K562 (cell line): ENCODE measurements around the gene RAB6B. TPM values are rescaled to one million over a fixed set of nuclear protein-coding genes. Genes with fewer than 3 reads are reported as not detected.

Experiments
- RBM25 ChIP-seq: fragments of 200-400 bp; formaldehyde crosslinking; IDR thresholded peaks from 2 replicates; pipeline ENCODE4 v1.6.1; 2018; ENCODE audit warnings: low read length, low read depth, moderate library complexity; ENCODE audit not compliant: severe bottlenecking
- SMC3 ChIP-seq: conservative IDR thresholded peaks from 2 replicates; pipeline ENCODE4 v1.6.1; 2011; ENCODE audit warnings: low read depth, low read length, improper control_type of control experiment; ENCODE audit not compliant: insufficient read depth
- polyA plus RNA-seq, 8 experiments: library from polyadenylated mRNA; depleted of rRNA in 4 of 8; stranded (reverse) in 5 of 8; unstranded in 3 of 8; fragments of >200 nt; fragmentation: Nextera tagmentation in 2 of 8; fragmentation: Illumina TruSeq in 1 of 8; extraction: Ambion mirVana in 2 of 8; extraction: Trizol in 1 of 8; gene quantifications; 2 replicates each; pipeline versions ENCODE4 v1.2.1 to v1.2.3, GENCODE V29; 2011 to 2014; ENCODE audit warnings: inconsistent platforms in 1 of 8, missing spikeins in 1 of 8
- total RNA-seq, 7 experiments: library from RNA; depleted of rRNA in 6 of 7; stranded (reverse); fragments of >200 nt in 6 of 7; fragmentation: Illumina TruSeq in 2 of 7; extraction: Trizol in 2 of 7; gene quantifications; 2 replicates each; pipeline versions ENCODE4 v1.2.1 to v1.2.3, GENCODE V29; 2011 to 2021; ENCODE audit warnings: low replicate concordance in 1 of 7
- TF ChIP-seq, protein P1 (sequence below): fragments of 450-650 bp; IDR thresholded peaks from 2 replicates; pipeline ENCODE4 v1.6.1; 2018; ENCODE audit not compliant: partially characterized antibody
- TF ChIP-seq, protein P2 (sequence below), 3 experiments: IDR thresholded peaks in 2 of 3; conservative IDR thresholded peaks in 1 of 3; 2 replicates each; pipeline ENCODE4 v1.5.1; 2011 to 2012; ENCODE audit warnings: low read length in 3 of 3, mild to moderate bottlenecking in 3 of 3, control low read depth in 2 of 3, improper control_type of control experiment in 1 of 3, inconsistent platforms in 1 of 3, low read depth in 1 of 3, mixed read lengths in 1 of 3, moderate library complexity in 1 of 3; ENCODE audit not compliant: insufficient read depth in 2 of 3

Gene RAB6B
- total and polyA plus RNA-seq, 9 of the 15 experiments (the other 6 are each of a cell fraction or from before 2014, with no cell fraction given), result 0.60 to 18.1 (median 1.5) TPM

DNA sequence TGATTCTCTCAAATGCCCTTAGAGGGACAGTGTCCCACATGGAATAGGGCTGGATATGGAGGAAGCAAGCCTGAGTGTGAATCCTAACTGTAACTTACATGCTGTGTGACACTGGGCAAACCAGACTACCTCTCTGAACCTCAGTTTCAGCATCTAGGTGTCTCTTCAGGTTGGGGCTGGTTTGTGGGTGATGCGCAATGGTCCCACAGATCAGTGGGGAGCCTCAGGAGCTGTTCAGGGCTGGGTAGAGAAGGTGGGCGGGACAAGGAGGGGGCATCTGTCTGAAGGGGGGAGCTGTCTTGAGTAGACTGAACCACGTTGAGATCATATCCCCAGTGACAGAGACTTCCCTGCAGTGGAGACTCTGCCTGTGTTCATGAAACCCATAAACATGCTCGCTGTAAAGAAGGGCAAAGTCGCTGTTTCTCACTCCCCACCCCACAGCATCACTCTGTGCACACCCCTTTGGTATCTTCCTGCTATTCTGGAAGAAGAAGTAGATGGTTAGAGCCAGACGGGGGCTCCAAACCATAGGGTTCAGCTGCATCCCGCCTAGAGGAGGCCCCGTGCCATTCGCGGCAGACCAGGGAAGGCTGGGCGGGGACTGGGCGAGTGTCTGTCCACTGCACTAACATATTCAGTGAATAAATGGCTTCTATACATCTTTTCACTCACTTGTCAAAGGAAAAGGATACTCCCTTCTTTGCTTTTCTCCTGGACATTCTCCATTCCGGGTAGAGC, 61.6 kb downstream of the RAB6B start (continued):
- TF ChIP-seq, protein P1, sequence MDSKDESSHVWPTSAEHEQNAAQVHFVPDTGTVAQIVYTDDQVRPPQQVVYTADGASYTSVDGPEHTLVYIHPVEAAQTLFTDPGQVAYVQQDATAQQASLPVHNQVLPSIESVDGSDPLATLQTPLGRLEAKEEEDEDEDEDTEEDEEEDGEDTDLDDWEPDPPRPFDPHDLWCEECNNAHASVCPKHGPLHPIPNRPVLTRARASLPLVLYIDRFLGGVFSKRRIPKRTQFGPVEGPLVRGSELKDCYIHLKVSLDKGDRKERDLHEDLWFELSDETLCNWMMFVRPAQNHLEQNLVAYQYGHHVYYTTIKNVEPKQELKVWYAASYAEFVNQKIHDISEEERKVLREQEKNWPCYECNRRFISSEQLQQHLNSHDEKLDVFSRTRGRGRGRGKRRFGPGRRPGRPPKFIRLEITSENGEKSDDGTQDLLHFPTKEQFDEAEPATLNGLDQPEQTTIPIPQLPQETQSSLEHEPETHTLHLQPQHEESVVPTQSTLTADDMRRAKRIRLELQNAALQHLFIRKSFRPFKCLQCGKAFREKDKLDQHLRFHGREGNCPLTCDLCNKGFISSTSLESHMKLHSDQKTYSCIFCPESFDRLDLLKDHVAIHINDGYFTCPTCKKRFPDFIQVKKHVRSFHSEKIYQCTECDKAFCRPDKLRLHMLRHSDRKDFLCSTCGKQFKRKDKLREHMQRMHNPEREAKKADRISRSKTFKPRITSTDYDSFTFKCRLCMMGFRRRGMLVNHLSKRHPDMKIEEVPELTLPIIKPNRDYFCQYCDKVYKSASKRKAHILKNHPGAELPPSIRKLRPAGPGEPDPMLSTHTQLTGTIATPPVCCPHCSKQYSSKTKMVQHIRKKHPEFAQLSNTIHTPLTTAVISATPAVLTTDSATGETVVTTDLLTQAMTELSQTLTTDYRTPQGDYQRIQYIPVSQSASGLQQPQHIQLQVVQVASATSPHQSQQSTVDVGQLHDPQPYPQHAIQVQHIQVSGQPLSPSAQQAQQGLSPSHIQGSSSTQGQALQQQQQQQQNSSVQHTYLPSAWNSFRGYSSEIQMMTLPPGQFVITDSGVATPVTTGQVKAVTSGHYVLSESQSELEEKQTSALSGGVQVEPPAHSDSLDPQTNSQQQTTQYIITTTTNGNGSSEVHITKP, result peak; percentile 41
- TF ChIP-seq, protein P2, sequence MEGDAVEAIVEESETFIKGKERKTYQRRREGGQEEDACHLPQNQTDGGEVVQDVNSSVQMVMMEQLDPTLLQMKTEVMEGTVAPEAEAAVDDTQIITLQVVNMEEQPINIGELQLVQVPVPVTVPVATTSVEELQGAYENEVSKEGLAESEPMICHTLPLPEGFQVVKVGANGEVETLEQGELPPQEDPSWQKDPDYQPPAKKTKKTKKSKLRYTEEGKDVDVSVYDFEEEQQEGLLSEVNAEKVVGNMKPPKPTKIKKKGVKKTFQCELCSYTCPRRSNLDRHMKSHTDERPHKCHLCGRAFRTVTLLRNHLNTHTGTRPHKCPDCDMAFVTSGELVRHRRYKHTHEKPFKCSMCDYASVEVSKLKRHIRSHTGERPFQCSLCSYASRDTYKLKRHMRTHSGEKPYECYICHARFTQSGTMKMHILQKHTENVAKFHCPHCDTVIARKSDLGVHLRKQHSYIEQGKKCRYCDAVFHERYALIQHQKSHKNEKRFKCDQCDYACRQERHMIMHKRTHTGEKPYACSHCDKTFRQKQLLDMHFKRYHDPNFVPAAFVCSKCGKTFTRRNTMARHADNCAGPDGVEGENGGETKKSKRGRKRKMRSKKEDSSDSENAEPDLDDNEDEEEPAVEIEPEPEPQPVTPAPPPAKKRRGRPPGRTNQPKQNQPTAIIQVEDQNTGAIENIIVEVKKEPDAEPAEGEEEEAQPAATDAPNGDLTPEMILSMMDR (IDR thresholded peaks at IDR 0.05 in 2 of 3, conservative IDR thresholded peaks at IDR 0.05 in 1 of 3; ENCODE audit: insufficient read depth in 2 of 3, low read depth in 1 of 3, low read length in 3 of 3), result peak; percentile 29 to 47 (median 40); a peak in 4 of 6 replicates
- TF ChIP-seq RBM25, result peak; percentile 22
- TF ChIP-seq SMC3, result 0 out of 2 replicates have a peak, but pooled peaks have one; percentile 18
